ENCODE data around the gene C6orf47. TPM values are rescaled to one million over a fixed set of nuclear protein-coding genes. Genes with fewer than 3 reads are reported as not detected.

C6orf47 gene
- total and polyA plus RNA-seq, 7 donors: 13.5 to 36.0 (median 19.4) TPM

DNA sequence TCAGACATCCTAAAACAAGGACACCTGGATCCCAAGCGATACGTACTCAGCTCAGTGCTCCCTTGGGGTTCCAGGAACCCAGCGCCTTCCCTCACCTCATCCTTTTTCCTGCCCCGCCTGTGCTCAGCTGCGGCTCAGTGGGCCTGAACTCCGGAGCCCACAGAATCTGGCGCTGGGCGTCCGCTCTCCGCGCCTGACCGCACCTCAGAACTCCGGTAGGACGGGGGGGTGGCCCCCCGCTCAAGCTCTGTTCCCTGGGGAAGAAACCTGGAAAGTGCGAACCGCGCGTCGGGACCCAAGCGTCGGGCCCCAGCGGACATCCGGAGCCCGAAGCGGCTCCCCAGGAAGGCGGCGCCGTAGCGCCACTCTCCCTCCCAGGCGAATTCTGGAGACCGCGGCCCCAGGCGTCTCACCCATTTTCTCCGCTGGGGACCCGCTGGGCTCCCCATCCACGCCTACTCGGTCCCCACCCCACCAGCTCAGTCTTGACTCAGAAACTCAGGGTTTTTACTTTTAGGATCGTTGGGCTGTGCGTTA lies 20.6 kb upstream of the C6orf47 start:
- peak; percentile 36 to 67 for DNase-seq
- Histone ChIP-seq H3K9me3 (no peaks in the 10 kb centered on the region), H3K36me3 (ENCODE audit: insufficient read depth in 1 of 2, low read depth in 1 of 2) (peaks cover 0 to 23% of the 10 kb centered on the region in 2 donors), H3K27ac (peak overlapping the region; percentile 13), H3K4me3 (peak overlapping the region; percentile 70), H3K4me1 (peaks cover 8% of the 10 kb centered on the region), H3K27me3 (ENCODE audit: insufficient read depth in 3 of 3, low read length in 2 of 3) (no peaks in the 10 kb centered on the region)
- intact Hi-C loops (cut with DNase I): loop anchor here (2.0 to 10.0 kb wide), 6 partner anchors 86 to 271 kb away; partner anchors contain the start of gene NEU1 (in 1 of the 2)
- TF ChIP-seq, protein P1, sequence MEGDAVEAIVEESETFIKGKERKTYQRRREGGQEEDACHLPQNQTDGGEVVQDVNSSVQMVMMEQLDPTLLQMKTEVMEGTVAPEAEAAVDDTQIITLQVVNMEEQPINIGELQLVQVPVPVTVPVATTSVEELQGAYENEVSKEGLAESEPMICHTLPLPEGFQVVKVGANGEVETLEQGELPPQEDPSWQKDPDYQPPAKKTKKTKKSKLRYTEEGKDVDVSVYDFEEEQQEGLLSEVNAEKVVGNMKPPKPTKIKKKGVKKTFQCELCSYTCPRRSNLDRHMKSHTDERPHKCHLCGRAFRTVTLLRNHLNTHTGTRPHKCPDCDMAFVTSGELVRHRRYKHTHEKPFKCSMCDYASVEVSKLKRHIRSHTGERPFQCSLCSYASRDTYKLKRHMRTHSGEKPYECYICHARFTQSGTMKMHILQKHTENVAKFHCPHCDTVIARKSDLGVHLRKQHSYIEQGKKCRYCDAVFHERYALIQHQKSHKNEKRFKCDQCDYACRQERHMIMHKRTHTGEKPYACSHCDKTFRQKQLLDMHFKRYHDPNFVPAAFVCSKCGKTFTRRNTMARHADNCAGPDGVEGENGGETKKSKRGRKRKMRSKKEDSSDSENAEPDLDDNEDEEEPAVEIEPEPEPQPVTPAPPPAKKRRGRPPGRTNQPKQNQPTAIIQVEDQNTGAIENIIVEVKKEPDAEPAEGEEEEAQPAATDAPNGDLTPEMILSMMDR (IDR thresholded peaks at IDR 0.05): no peak
- WGBS, 3 donors: 1 to 3% (median 1%) methylated on average over 40 of the region's 40 CpGs
- ATAC-seq: peak; percentile 45 to 76 (median 52)

DNA sequence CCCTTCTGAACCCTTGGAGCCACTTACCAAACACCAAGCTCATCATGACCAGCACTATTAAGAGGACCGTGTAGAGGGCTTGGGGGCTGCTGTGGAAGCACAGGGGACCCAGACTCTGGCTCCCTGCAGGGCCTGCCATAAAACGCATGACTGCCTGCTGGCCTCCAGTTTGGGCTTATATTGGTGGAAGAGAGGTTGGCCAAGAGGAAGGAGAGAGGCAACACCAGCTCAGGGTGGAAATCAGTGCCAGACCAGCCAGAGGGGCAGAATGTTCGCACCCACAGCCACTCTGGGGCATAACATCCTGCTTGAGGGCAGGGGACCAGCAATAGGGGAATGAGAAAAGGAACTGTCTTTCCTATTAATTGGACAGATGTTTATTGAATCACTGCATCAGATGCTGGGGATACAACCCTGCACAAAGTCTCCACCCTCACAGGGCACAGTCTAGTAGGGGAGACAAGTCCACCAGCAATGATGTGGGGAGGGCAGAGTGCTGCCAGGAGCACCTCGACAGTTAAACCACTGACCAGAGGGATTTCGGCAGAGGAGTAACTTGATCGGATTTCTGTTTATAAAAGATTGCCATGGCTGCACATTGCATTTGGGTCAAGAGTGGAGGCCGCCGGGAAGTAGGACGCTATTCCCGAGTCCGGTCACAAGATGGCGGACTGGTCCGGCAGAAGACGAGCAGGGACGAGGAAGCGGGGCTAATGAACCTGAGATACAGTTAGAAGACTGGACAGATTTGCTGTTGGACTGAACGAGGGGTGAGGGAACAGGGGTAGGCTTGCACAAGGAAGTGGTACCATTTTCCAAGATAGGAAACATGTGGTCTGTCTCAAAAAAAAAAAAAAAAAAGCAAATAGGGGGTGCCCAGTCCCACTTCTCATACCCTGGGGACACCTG lies 19.9 kb upstream of the C6orf47 start, which contains the start of gene LY6G5C:
Gene LY6G5C (minus strand): TSS at position 842 of the 909 bp plus-strand sequence. CDS start 694 bp downstream, at position 148.
- Histone ChIP-seq H3K36me3 (ENCODE audit: insufficient read depth in 1 of 2, low read depth in 1 of 2) (peaks cover 0 to 16% of the 10 kb centered on the region in 2 donors), H3K4me1 (peaks cover 8% of the 10 kb centered on the region), H3K27me3 (ENCODE audit: insufficient read depth in 3 of 3, low read length in 2 of 3) (no peaks in the 10 kb centered on the region), H3K27ac (peak within 1 kb of the TSS; percentile 13), H3K9me3 (no peaks in the 10 kb centered on the region), H3K4me3 (peak within 1 kb of the TSS; percentile 70)
- 9 to 12% (median 11%) methylated on average over 17 of the region's 17 CpGs for WGBS, 3 donors
- TF ChIP-seq, protein P1 (IDR thresholded peaks at IDR 0.05): peak; percentile 71
- peak; percentile 82 to 91 for DNase-seq
- peak; percentile 90 to 96 (median 94) for ATAC-seq
- intact Hi-C loops (cut with DNase I): loop anchor here (2.0 to 10.0 kb wide), 6 partner anchors 87 to 272 kb away; partner anchors contain the start of gene NEU1 (in 1 of the 2)

DNA sequence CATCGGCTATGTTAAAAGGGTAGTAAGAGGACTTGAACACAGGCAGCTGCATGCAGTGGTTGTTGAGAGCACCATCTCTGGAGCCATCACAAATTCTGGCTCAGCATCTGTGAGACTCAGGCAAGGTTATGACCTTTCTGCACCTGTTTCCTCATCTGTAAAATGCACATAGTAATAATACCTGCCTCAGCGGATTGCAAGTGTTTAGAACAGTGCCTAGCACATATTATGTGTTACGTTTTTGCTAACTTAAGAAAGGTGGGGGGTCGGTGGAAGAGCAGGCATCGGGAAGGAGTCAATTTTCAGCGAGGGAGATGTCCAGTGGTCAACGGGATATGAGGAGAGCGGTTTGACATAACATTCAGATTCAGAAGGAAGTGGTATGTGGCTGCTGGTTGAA lies 17.4 kb upstream of the C6orf47 start:
- H3K4me1 ChIP-seq: peaks cover 8% of the 10 kb centered on the region
- TF ChIP-seq, protein P1 (IDR thresholded peaks at IDR 0.05): no peak
- intact Hi-C loops (cut with DNase I): no loop called here
- no peak for ATAC-seq
- H3K27ac ChIP-seq: no peak overlapping the region
- no peak for DNase-seq
- 54 to 68% (median 57%) methylated on average over 8 of the region's 8 CpGs for WGBS, 3 donors
- H3K36me3 ChIP-seq (ENCODE audit: insufficient read depth in 1 of 2, low read depth in 1 of 2): peaks cover 0 to 18% of the 10 kb centered on the region in 2 donors
- no peaks in the 10 kb centered on the region for H3K9me3 ChIP-seq
- H3K27me3 ChIP-seq (ENCODE audit: insufficient read depth in 3 of 3, low read length in 2 of 3): no peaks in the 10 kb centered on the region
- no peak overlapping the region for H3K4me3 ChIP-seq

DNA sequence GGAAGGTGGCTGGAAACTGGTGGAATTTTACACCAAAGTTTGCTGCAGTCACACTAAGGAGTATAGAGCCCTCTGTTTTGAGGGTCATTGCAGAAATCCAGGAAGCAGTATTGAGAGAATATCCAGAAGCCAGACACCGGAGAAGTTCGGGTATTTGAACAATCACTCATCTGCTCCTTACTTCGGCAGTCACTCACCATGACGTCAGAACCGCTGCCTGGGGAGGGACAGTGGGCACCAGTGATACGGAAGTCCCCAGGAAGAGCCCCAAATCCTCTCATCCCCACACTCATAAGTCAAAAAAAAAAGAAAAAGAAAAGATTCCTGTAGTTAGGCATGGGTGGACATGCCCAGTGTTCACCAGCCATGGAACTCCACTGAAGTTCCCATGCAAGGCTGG lies 16.3 kb upstream of the C6orf47 start:
- ATAC-seq (no peak), DNase-seq (no peak)
- intact Hi-C loops (cut with DNase I): no loop called here
- Histone ChIP-seq H3K4me1 (peaks cover 8% of the 10 kb centered on the region), H3K4me3 (no peak overlapping the region), H3K36me3 (ENCODE audit: insufficient read depth in 1 of 2, low read depth in 1 of 2) (peaks cover 0 to 29% of the 10 kb centered on the region in 2 donors), H3K9me3 (no peaks in the 10 kb centered on the region), H3K27me3 (ENCODE audit: insufficient read depth in 3 of 3, low read length in 2 of 3) (no peaks in the 10 kb centered on the region), H3K27ac (no peak overlapping the region)
- TF ChIP-seq, protein P1 (IDR thresholded peaks at IDR 0.05): no peak
- 55 to 69% (median 64%) methylated on average over 6 of the region's 6 CpGs for WGBS, 3 donors
